Measurements from ENCODE around the gene CCDC33. TPM values are rescaled to one million over a fixed set of nuclear protein-coding genes. Genes with fewer than 3 reads are reported as not detected.

CCDC33 gene
- total and polyA plus RNA-seq, 2 experiments from 2014 or later, result 2.6 to 2.8 TPM

- Histone ChIP-seq H4K20me1 (replicated peaks; ENCODE audit: insufficient read depth) (no peaks in the 10 kb centered on the region), H3K4me1 (ENCODE audit: insufficient read depth) (peaks cover 50% of the 10 kb centered on the region), H3K4me2 (peak overlapping the region; percentile 66), H3F3A (replicated peaks; ENCODE audit: low read depth) (no peaks in the 10 kb centered on the region; the same call in 1 of the 2 replicates), H3K27ac (ENCODE audit: low read depth) (no peak overlapping the region), H3K9me2 (ENCODE audit: insufficient read depth) (no peaks in the 10 kb centered on the region), H3K27me3 (ENCODE audit: insufficient read depth) (peaks cover 50% of the 10 kb centered on the region), H3K36me3 (ENCODE audit: insufficient read depth) (no peaks in the 10 kb centered on the region), H2AFZ (peak overlapping the region; percentile 49), H3K4me3 (0 out of 2 replicates have a peak overlapping the region, but pooled peaks have one; percentile 16), H3K79me2 (replicated peaks; ENCODE audit: insufficient read depth) (no peaks in the 10 kb centered on the region)
- peak; percentile 39 for ATAC-seq
- no peaks in the 10 kb centered on the region; the same call in 2 of the 3 replicates for H3K9me3 Mint-ChIP-seq
- DNase-seq (ENCODE audit: low spot score), result peak; percentile 68
- H3K4me1 Mint-ChIP-seq, result peaks cover 51% of the 10 kb centered on the region
- TF ChIP-seq ZNF114 (CRISPR knock-in tag; IDR thresholded peaks at IDR 0.05) (no peak), ETS1 (IDR thresholded peaks at IDR 0.05) (no peak), ZNF462 (CRISPR knock-in tag; IDR thresholded peaks at IDR 0.05) (no peak), EZH2phosphoT487 (IDR thresholded peaks at IDR 0.05; ENCODE audit: unreplicated experiment) (no peak), STAT1 (IDR thresholded peaks at IDR 0.05; ENCODE audit: unreplicated experiment) (no peak), ZNF331 (CRISPR knock-in tag; IDR thresholded peaks at IDR 0.05; ENCODE audit: low read depth) (no peak), EZH2 (IDR thresholded peaks at IDR 0.05; ENCODE audit: low read depth, unreplicated experiment) (no peak), CREB1 (CRISPR knock-in tag; IDR thresholded peaks at IDR 0.05; ENCODE audit: low read depth) (no peak), JUNB (IDR thresholded peaks at IDR 0.05; ENCODE audit: unreplicated experiment) (no peak), CTCF (conservative IDR thresholded peaks at IDR 0.05; ENCODE audit: low read depth in 2 of 2) (no peak), NANOG (IDR thresholded peaks at IDR 0.05; ENCODE audit: borderline replicate concordance) (no peak), POLR2AphosphoS5 (IDR thresholded peaks at IDR 0.05; ENCODE audit: low read depth) (no peak)
- no peak overlapping the region for H3K27ac Mint-ChIP-seq
- H3K27me3 Mint-ChIP-seq (ENCODE audit: insufficient read depth, low read depth, poor library complexity), result peaks cover 42% of the 10 kb centered on the region
- no peaks in the 10 kb centered on the region; the same call in 2 of the 3 replicates for H3K36me3 Mint-ChIP-seq (ENCODE audit: low read depth)
- no peak overlapping the region; the same call in 2 of the 3 replicates for H3K4me3 Mint-ChIP-seq
Observed at GRCh38 chr15:74300057-74300795, 64.1 kb downstream of the CCDC33 start.

Measured in GM23338 (cell line).